GM12891 (cell line): Measurements from ENCODE around the gene CCNL1.

Experiments used
- POLR2A ChIP-seq: IDR thresholded peaks from 2 replicates; pipeline ENCODE4 v1.6.1; 2011; ENCODE audit warnings: low read depth, low read length, control low read depth
- POLR2AphosphoS5 ChIP-seq: IDR thresholded peaks from 2 replicates; pipeline ENCODE4 v1.6.1; 2011; ENCODE audit warnings: low read depth, low read length, control low read depth
- SPI1 ChIP-seq: IDR thresholded peaks from 2 replicates; pipeline ENCODE4 v1.6.1; 2011; ENCODE audit warnings: low read depth, low read length, control low read depth
- TAF1 ChIP-seq: IDR thresholded peaks from 2 replicates; pipeline ENCODE4 v1.6.1; 2011; ENCODE audit warnings: low read depth, low read length, control low read depth

DNA sequence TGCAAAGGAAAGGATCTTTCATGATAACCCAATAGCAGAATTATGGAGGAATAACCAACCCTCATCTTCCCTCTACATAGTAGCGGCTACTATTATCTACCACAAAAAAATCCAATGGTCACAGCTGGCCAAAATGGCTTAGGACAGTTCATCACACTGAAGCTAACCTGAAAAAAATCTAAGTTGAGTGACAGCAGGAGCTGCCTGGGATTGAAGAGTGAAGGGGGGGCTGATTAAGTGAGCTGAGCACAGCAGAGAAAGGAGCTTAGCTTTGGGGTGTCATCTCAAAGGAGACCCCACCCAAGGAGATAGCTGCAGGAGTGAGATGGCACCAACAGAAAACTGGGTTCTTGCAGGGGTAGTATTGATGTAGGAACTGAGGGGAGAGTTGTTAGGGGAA is 33.6 kb downstream of the CCNL1 start:
- TF ChIP-seq POLR2AphosphoS5 (no peak), POLR2A (no peak), TAF1 (no peak), SPI1 (no peak)
